Trophoblast cell (in vitro differentiated cells and primary cell): Measurements from ENCODE around the gene ANGPT4.
A peak's percentile ranks its signal among the peaks of the same experiment; 100 is the strongest.

Experiments
- DNase-seq, 2 donors: peaks; one replicate each; pipeline ENCODE4 v3.0.0-alpha.2; 2016
- H2AFZ ChIP-seq: 2 replicates; pipeline ENCODE4 v1.6.1; 2013; ENCODE audit warnings: low read length, moderate library complexity, mild to moderate bottlenecking; ENCODE audit not compliant: insufficient read depth, poor library complexity
- H2AK5ac ChIP-seq: 2 replicates; pipeline ENCODE4 v1.6.1; 2013; ENCODE audit warnings: mild to moderate bottlenecking, low read length
- H2BK120ac ChIP-seq: 2 replicates; pipeline ENCODE4 v1.6.1; 2013; ENCODE audit warnings: low read length, mild to moderate bottlenecking, moderate library complexity; ENCODE audit not compliant: insufficient read depth, poor library complexity
- H2BK12ac ChIP-seq: 2 replicates; pipeline ENCODE4 v1.6.1; 2013; ENCODE audit warnings: mild to moderate bottlenecking, low read length, moderate library complexity
- H2BK5ac ChIP-seq: 2 replicates; pipeline ENCODE4 v1.6.1; 2013; ENCODE audit warnings: low read length, low read depth, moderate library complexity, mild to moderate bottlenecking; ENCODE audit not compliant: poor library complexity
- H3K14ac ChIP-seq: 2 replicates; pipeline ENCODE4 v1.6.1; 2013; ENCODE audit warnings: mild to moderate bottlenecking, low read length
- H3K18ac ChIP-seq: 2 replicates; pipeline ENCODE4 v1.6.1; 2013; ENCODE audit warnings: mild to moderate bottlenecking, low read length
- H3K23ac ChIP-seq: 2 replicates; pipeline ENCODE4 v1.6.1; 2013; ENCODE audit warnings: low read length
- H3K27ac ChIP-seq: 2 replicates; pipeline ENCODE4 v1.5.1; 2013; ENCODE audit warnings: low read depth, mild to moderate bottlenecking, inconsistent platforms, low read length, moderate library complexity
- H3K27me3 ChIP-seq: 2 replicates; pipeline ENCODE4 v1.6.1; 2013; ENCODE audit warnings: inconsistent platforms, mild to moderate bottlenecking, low read length, moderate library complexity; ENCODE audit not compliant: insufficient read depth
- H3K36me3 ChIP-seq, 2 experiments: 1 replicate in 1 of 2; 2 replicates in 1 of 2; pipeline ENCODE4 v1.6.1; 2013; ENCODE audit warnings: low read length in 2 of 2, mild to moderate bottlenecking in 2 of 2, moderate library complexity in 1 of 2; ENCODE audit not compliant: insufficient read depth in 2 of 2, control insufficient read depth in 1 of 2
- H3K4ac ChIP-seq: 2 replicates; pipeline ENCODE4 v1.6.1; 2013; ENCODE audit warnings: low read depth, mild to moderate bottlenecking, low read length, moderate library complexity
- H3K4me1 ChIP-seq, 2 experiments: 1 replicate in 1 of 2; 2 replicates in 1 of 2; pipeline ENCODE4 v1.6.1; 2013; ENCODE audit warnings: low read length in 2 of 2, mild to moderate bottlenecking in 2 of 2, moderate library complexity in 1 of 2; ENCODE audit not compliant: insufficient read depth in 2 of 2, control insufficient read depth in 1 of 2
- H3K4me2 ChIP-seq: 2 replicates; pipeline ENCODE4 v1.6.1; 2013; ENCODE audit warnings: inconsistent platforms, mild to moderate bottlenecking, low read length, moderate library complexity
- H3K4me3 ChIP-seq: 2 replicates; pipeline ENCODE4 v1.5.1; 2013; ENCODE audit warnings: mild to moderate bottlenecking, low read depth, low read length, inconsistent platforms
- H3K79me1 ChIP-seq: one replicate; pipeline ENCODE4 v1.6.1; 2013; ENCODE audit warnings: low read length
- H3K79me2 ChIP-seq: 2 replicates; pipeline ENCODE4 v1.6.1; 2013; ENCODE audit warnings: low read length, mild to moderate bottlenecking; ENCODE audit not compliant: control insufficient read depth, insufficient read depth, poor library complexity
- H3K9ac ChIP-seq: 2 replicates; pipeline ENCODE4 v1.6.1; 2013; ENCODE audit warnings: mild to moderate bottlenecking, low read length
- H3K9me3 ChIP-seq: 2 replicates; pipeline ENCODE4 v1.6.1; 2013; ENCODE audit warnings: low read depth, mild to moderate bottlenecking, control low read depth, inconsistent platforms, low read length; ENCODE audit not compliant: insufficient read depth
- H4K12ac ChIP-seq: 2 replicates; pipeline ENCODE4 v1.6.1; 2013; ENCODE audit warnings: low read depth, mild to moderate bottlenecking, low read length, moderate library complexity
- H4K8ac ChIP-seq: 2 replicates; pipeline ENCODE4 v1.6.1; 2013; ENCODE audit warnings: low read depth, mild to moderate bottlenecking, low read length, moderate library complexity
- H4K91ac ChIP-seq: one replicate; pipeline ENCODE4 v1.6.1; 2013; ENCODE audit warnings: low read depth, mild to moderate bottlenecking, low read length, moderate library complexity
- WGBS: extraction: QIAGEN DNeasy Blood & Tissue Kit; methylation state at CpG from one replicate; pipeline ENCODE4 v1.1.7; 2013; ENCODE audit warnings: missing lambda C conversion rate; ENCODE audit not compliant: insufficient read length, insufficient coverage; ENCODE audit errors: extremely low coverage; 5-methylcytosine and 5-hydroxymethylcytosine counted together

The ANGPT4 gene

GRCh38 chr20:844473-845225, 71.5 kb downstream of the ANGPT4 start:
- Histone ChIP-seq H3K23ac (no peak overlapping the region), H3K9me3 (no peaks in the 10 kb centered on the region), H4K8ac (peak overlapping the region; percentile 48), H3K4me1 (peaks cover 35 to 36% of the 10 kb centered on the region in 2 experiments), H3K4ac (peak overlapping the region; percentile 3), H3K79me2 (peaks cover 19% of the 10 kb centered on the region), H2BK120ac (peak overlapping the region; percentile 36), H3K79me1 (peaks cover 18% of the 10 kb centered on the region), H3K18ac (peak overlapping the region; percentile 4), H3K9ac (peak overlapping the region; percentile 65), H3K4me3 (peak overlapping the region; percentile 70), H4K91ac (peak overlapping the region; percentile 11), H4K12ac (peak overlapping the region; percentile 31), H3K36me3 (peaks cover 9 to 17% of the 10 kb centered on the region in 2 experiments), H3K4me2 (peak overlapping the region; percentile 92), H3K27me3 (no peaks in the 10 kb centered on the region), H2AFZ (peak overlapping the region; percentile 3), H3K27ac (peak overlapping the region; percentile 63), H2AK5ac (peak overlapping the region; percentile 88), H2BK12ac (no peak overlapping the region), H2BK5ac (peak overlapping the region; percentile 44), H3K14ac (peak overlapping the region; percentile 3)
- no CpG with 5 or more reads among the region's 47 CpGs for WGBS
- DNase-seq: peak; percentile 85 to 88

GRCh38 chr20:843912-844311, 72.2 kb downstream of the ANGPT4 start:
- no peak overlapping the region for H4K91ac ChIP-seq
- no peaks in the 10 kb centered on the region for H3K27me3 ChIP-seq
- H3K4me1 ChIP-seq: peaks cover 35 to 36% of the 10 kb centered on the region in 2 experiments
- no peak overlapping the region for H3K4me3 ChIP-seq
- H3K79me1 ChIP-seq: peaks cover 18% of the 10 kb centered on the region
- H3K4me2 ChIP-seq: no peak overlapping the region
- no peak for DNase-seq
- peak overlapping the region; percentile 34 for H3K27ac ChIP-seq
- peak overlapping the region; percentile 49 for H3K9ac ChIP-seq
- no peak overlapping the region for H3K23ac ChIP-seq
- peaks cover 9 to 17% of the 10 kb centered on the region in 2 experiments for H3K36me3 ChIP-seq
- no peak overlapping the region for H2AFZ ChIP-seq
- WGBS: no CpG with 5 or more reads among the region's 9 CpGs
- H3K4ac ChIP-seq: no peak overlapping the region
- no peak overlapping the region for H2BK12ac ChIP-seq
- peak overlapping the region; percentile 11 for H3K14ac ChIP-seq
- H2BK5ac ChIP-seq: peak overlapping the region; percentile 32
- no peaks in the 10 kb centered on the region for H3K9me3 ChIP-seq
- H2AK5ac ChIP-seq: no peak overlapping the region
- H4K12ac ChIP-seq: no peak overlapping the region
- H3K79me2 ChIP-seq: peaks cover 19% of the 10 kb centered on the region
- H3K18ac ChIP-seq: no peak overlapping the region
- no peak overlapping the region for H2BK120ac ChIP-seq
- H4K8ac ChIP-seq: no peak overlapping the region

- Histone ChIP-seq H3K9me3 (no peaks in the 10 kb centered on the region), H3K79me1 (peaks cover 18% of the 10 kb centered on the region), H3K4me1 (peaks cover 35 to 36% of the 10 kb centered on the region in 2 experiments), H3K4ac (peak overlapping the region; percentile 12), H3K14ac (no peak overlapping the region), H3K4me3 (no peak overlapping the region), H4K12ac (peak overlapping the region; percentile 40), H2BK12ac (peak overlapping the region; percentile 67), H4K8ac (peak overlapping the region; percentile 17), H3K79me2 (peaks cover 19% of the 10 kb centered on the region), H3K27ac (peak overlapping the region; percentile 85), H3K4me2 (peak overlapping the region; percentile 99), H3K23ac (no peak overlapping the region), H2BK120ac (peak overlapping the region; percentile 26), H2AK5ac (no peak overlapping the region), H3K27me3 (no peaks in the 10 kb centered on the region), H3K18ac (peak overlapping the region; percentile 70), H2AFZ (no peak overlapping the region), H3K36me3 (peaks cover 9 to 17% of the 10 kb centered on the region in 2 experiments), H2BK5ac (no peak overlapping the region), H4K91ac (no peak overlapping the region), H3K9ac (no peak overlapping the region)
- DNase-seq: no peak
- WGBS: no CpG with 5 or more reads among the region's 2 CpGs
These were observed 73.6 kb downstream of the ANGPT4 start for GRCh38 chr20:842547-842940.

- H3K23ac ChIP-seq: no peak overlapping the region
- H3K36me3 ChIP-seq: peaks cover 9 to 17% of the 10 kb centered on the region in 2 experiments
- WGBS: no CpG with 5 or more reads among the region's 62 CpGs
- peak overlapping the region; percentile 75 for H3K4ac ChIP-seq
- peak overlapping the region; percentile 99 for H3K4me2 ChIP-seq
- H2BK12ac ChIP-seq: peak overlapping the region; percentile 75
- peak overlapping the region; percentile 93 for H4K8ac ChIP-seq
- H3K9ac ChIP-seq: peak overlapping the region; percentile 24
- peak overlapping the region; percentile 96 for H3K18ac ChIP-seq
- peak overlapping the region; percentile 80 for H3K4me3 ChIP-seq
- peak overlapping the region; percentile 91 for H2BK120ac ChIP-seq
- H4K12ac ChIP-seq: peak overlapping the region; percentile 68
- H2BK5ac ChIP-seq: peak overlapping the region; percentile 83
- H2AK5ac ChIP-seq: peak overlapping the region; percentile 71
- H2AFZ ChIP-seq: peak overlapping the region; percentile 89
- peak overlapping the region; percentile 92 for H4K91ac ChIP-seq
- no peaks in the 10 kb centered on the region for H3K9me3 ChIP-seq
- peaks cover 18% of the 10 kb centered on the region for H3K79me1 ChIP-seq
- H3K4me1 ChIP-seq: peaks cover 35 to 36% of the 10 kb centered on the region in 2 experiments
- peaks cover 19% of the 10 kb centered on the region for H3K79me2 ChIP-seq
- peak; percentile 85 to 89 for DNase-seq
- peak overlapping the region; percentile 86 for H3K27ac ChIP-seq
- no peaks in the 10 kb centered on the region for H3K27me3 ChIP-seq
- peak overlapping the region; percentile 91 for H3K14ac ChIP-seq
These were observed 74.3 kb downstream of the ANGPT4 start for GRCh38 chr20:841568-842546.
